Stomach (tissue), 4 donors: ENCODE measurements around the gene ZNF605.

Source experiments
- EP300 ChIP-seq: sonication (generic); formaldehyde crosslinking; IDR thresholded peaks from one replicate; pipeline ENCODE4 v1.6.1; 2017; ENCODE audit warnings: antibody characterized with exemption
- POLR2A ChIP-seq, 4 donors: fragments of 450-650 bp; IDR thresholded peaks; one replicate each; pipeline ENCODE4 v1.6.1; 2016; ENCODE audit warnings: antibody characterized with exemption in 4 of 4, control low read depth in 2 of 4, mild to moderate bottlenecking in 1 of 4, moderate library complexity in 1 of 4
- TF ChIP-seq, protein P1 (sequence below), 7 experiments: fragments of 450-650 bp in 4 of 7; fragments of 200-600 bp in 3 of 7; sonication (generic) in 3 of 7; IDR thresholded peaks; one replicate each; pipeline ENCODE4 v1.5.1; 2016 to 2019; ENCODE audit warnings: antibody characterized with exemption in 7 of 7, control low read depth in 2 of 7, mild to moderate bottlenecking in 1 of 7

- TF ChIP-seq, protein P1, sequence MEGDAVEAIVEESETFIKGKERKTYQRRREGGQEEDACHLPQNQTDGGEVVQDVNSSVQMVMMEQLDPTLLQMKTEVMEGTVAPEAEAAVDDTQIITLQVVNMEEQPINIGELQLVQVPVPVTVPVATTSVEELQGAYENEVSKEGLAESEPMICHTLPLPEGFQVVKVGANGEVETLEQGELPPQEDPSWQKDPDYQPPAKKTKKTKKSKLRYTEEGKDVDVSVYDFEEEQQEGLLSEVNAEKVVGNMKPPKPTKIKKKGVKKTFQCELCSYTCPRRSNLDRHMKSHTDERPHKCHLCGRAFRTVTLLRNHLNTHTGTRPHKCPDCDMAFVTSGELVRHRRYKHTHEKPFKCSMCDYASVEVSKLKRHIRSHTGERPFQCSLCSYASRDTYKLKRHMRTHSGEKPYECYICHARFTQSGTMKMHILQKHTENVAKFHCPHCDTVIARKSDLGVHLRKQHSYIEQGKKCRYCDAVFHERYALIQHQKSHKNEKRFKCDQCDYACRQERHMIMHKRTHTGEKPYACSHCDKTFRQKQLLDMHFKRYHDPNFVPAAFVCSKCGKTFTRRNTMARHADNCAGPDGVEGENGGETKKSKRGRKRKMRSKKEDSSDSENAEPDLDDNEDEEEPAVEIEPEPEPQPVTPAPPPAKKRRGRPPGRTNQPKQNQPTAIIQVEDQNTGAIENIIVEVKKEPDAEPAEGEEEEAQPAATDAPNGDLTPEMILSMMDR (IDR thresholded peaks at IDR 0.05) = no peak
- TF ChIP-seq EP300 (no peak), POLR2A (IDR thresholded peaks at IDR 0.05) (no peak)
Observed at GRCh38 chr12:132953163-132953425, 3.0 kb downstream of the ZNF605 start.
